AG10803 (cell line): ENCODE results near the gene ACTL7A.
A peak's percentile ranks its signal among the peaks of the same experiment; 100 is the strongest.

Source experiments
- DNase-seq: peaks from one replicate; pipeline ENCODE4 v3.0.0; 2010; ENCODE audit warnings: low read depth
- H3K4me3 ChIP-seq: 2 replicates; pipeline ENCODE4 v1.5.1; 2011; ENCODE audit warnings: mild to moderate bottlenecking, low read length, control low read depth
- TF ChIP-seq, protein P1 (sequence below): conservative IDR thresholded peaks from 2 replicates; pipeline ENCODE4 v1.5.1; 2011; ENCODE audit warnings: mild to moderate bottlenecking, low read length, control low read depth, inconsistent platforms

Gene ACTL7A

DNA sequence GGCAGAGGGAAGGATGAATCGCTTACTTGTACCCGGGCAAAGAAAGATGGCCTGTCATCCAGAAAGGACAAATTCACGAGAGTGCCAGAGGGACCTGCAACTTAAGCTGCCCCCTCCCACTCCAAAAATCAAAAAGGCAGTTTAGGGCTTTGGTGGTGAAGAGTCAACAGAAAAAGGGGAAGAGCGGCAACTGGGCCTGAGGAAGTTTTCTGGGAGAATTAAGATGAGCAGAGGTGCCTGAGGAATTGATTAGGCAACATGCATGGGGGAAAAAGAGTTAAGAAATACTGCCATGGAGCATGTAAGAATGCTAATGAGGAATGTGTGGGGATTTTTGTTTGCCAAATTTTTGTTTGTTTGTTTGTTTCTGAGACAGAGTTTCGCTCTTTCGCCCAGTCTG, 4.5 kb upstream of the ACTL7A start:
- no peak overlapping the region for H3K4me3 ChIP-seq
- TF ChIP-seq, protein P1, sequence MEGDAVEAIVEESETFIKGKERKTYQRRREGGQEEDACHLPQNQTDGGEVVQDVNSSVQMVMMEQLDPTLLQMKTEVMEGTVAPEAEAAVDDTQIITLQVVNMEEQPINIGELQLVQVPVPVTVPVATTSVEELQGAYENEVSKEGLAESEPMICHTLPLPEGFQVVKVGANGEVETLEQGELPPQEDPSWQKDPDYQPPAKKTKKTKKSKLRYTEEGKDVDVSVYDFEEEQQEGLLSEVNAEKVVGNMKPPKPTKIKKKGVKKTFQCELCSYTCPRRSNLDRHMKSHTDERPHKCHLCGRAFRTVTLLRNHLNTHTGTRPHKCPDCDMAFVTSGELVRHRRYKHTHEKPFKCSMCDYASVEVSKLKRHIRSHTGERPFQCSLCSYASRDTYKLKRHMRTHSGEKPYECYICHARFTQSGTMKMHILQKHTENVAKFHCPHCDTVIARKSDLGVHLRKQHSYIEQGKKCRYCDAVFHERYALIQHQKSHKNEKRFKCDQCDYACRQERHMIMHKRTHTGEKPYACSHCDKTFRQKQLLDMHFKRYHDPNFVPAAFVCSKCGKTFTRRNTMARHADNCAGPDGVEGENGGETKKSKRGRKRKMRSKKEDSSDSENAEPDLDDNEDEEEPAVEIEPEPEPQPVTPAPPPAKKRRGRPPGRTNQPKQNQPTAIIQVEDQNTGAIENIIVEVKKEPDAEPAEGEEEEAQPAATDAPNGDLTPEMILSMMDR = no peak
- DNase-seq = no peak

DNA sequence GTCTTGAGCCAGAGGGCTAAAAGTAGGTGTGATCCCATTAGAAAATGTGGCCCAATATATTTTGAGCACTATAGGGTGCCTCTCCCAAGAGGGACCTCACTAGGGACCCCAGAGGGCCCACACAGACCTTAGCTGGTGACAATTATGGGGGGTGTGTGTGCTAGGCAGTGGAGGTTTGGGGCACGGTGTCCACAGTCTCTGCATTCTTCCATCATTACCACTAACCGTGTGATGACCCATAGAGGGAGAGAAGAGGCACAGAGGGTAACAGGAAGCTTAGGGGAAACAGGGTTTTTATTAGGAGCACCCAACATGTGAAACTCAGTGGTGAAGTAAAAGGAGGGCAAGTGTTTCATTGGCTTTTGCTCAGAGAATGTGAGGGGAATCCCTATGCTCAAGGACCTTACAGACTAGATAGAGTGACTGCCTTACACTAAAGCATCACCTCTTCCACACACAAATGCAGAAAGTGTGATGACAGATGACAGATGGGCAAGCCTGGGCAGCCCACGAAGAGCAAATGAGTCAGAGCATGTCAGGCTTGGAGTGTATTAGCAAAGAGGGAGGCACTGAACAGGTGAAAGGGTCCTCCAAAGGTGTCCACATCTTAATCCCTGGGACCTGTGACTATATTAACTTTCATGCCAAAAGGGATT, 2.5 kb upstream of the ACTL7A start:
- no peak for DNase-seq
- no peak overlapping the region for H3K4me3 ChIP-seq
- TF ChIP-seq, protein P1 = no peak

DNA sequence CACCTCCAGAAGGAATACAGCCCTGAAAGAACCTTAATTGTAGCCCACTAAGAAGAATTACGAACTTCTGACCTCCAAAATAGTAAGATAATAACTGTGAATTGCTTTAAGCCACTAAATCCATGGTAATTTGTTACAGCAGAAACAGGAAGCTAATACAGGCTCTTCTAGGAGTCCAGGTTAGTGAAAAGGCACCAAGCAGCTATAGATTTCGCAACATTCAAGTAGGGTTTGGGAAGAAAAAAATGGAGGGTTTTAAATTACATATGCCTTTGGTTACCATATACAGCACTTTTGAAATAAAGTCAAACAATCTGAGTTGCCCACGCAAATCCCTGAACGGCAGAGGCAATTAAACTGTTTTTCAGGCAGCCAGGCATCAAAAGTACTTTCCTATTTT, 1.7 kb upstream of the ACTL7A start:
- H3K4me3 ChIP-seq = no peak overlapping the region
- DNase-seq = no peak
- TF ChIP-seq, protein P1 = no peak

DNA sequence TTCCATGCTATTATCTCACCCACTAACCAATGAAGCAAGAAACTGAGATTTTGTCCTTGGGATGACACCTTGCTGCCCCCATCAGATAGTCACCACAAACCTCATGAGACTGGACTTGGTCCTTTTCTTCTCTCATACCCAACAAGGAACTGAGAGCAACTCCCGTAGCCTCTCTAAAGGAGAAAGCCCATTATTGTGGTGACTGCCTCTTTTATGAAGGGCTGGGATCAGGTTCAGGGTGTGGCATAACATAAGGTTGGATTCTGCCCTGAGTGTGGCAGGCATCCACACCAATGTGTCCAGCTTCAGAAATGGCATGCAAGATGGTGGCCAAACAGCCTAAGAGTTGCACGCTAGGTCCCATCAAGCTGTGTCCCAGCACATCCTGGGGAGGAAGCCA, 1.3 kb upstream of the ACTL7A start:
- no peak for DNase-seq
- H3K4me3 ChIP-seq = no peak overlapping the region
- TF ChIP-seq, protein P1 = no peak

DNA sequence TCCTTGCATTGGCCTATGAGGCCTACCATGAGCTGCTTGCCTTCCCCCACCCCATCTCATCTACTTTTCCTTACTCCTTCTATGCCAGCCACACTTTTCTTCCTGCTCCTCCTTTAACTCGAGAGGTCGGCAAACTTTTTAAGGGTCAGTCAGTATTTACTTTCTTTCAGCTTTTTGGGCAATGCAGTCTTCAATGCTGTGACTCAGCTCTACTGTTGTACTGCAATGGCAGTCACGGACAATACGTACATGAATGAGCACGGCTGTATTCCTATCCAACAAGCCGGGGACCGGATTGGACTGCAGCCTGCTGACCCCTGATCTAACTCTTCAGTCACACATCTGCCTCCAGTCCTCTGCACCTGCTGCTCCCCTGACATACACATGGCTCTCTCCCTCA, 602 bp upstream of the ACTL7A start:
- DNase-seq = no peak
- no peak overlapping the region for H3K4me3 ChIP-seq
- TF ChIP-seq, protein P1 = no peak

DNA sequence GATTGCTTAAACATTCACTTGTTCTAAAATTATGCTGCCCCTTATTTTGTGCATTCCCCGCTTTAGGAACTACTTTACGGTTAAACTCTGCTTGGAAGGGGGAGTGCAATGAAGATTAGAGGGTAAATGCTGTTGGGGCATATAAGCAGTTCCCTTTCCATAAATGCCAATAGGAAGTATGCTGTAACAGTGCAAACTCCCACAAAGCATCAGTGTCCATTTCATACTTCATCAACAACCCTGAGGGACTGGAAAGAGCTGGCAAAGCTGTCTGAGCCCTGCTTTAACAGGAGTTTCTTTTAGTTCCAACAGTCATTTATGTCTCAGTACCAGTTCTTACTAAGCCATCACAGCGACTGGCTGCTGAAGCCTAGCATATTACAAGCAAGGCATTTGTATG, 1.8 kb downstream of the ACTL7A start:
- DNase-seq = no peak
- TF ChIP-seq, protein P1 = no peak
- no peak overlapping the region for H3K4me3 ChIP-seq

DNA sequence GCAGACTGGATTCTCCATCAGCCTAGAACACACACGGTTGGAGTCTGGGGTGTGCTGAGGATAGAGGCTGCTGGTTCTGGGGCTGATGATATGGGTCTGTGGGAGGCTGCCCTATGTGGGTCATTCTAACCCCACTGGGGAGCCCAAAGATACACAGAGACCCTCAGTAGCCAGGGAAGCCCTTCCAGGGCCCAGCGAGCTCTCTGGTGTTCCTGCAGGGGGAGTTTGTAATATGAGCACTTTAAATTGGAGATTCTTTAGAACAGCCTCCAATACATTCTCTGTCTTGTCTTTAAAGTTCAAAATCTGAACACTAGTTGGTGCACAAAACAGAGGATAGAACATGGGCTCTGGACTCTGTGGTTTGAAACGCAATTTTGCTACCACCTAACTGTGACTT, 2.4 kb downstream of the ACTL7A start:
- TF ChIP-seq, protein P1 = peak; percentile 4; the same call in 1 of the 2 replicates
- H3K4me3 ChIP-seq = no peak overlapping the region
- no peak for DNase-seq
